Measurements from ENCODE around the gene CCSER1. TPM values are rescaled to one million over a fixed set of nuclear protein-coding genes. Genes with fewer than 3 reads are reported as not detected.

Gene CCSER1
- total and polyA plus RNA-seq, 2 donors (not counting 1 experiment from before 2014, with no cell fraction given), result 10.7 to 39.5 TPM

GRCh38 chr4:91519155-91519554, 1392.0 kb downstream of the CCSER1 start:
- H3K27ac Mint-ChIP-seq, result no peak overlapping the region
- no peaks in the 10 kb centered on the region for H3K27me3 Mint-ChIP-seq
- no peak overlapping the region for H3K27ac ChIP-seq (ENCODE audit: low read length in 2 of 2)
- H3K9ac ChIP-seq (ENCODE audit: low read length), result no peak overlapping the region
- H3K4me2 ChIP-seq (replicated peaks; ENCODE audit: low read depth, low read length, poor library complexity, severe bottlenecking), result no peak overlapping the region
- no peak for TF ChIP-seq EZH2 (IDR thresholded peaks at IDR 0.05; ENCODE audit: borderline replicate concordance, insufficient read depth, low read depth, low read length, poor library complexity, severe bottlenecking)
- no peak for TF ChIP-seq CTCF (IDR thresholded peaks at IDR 0.05)
- peaks cover 1 to 16% (median 2%) of the 10 kb centered on the region in 3 donors for H3K9me3 ChIP-seq (ENCODE audit: control extremely low read depth in 1 of 3, control insufficient read depth in 2 of 3, insufficient read depth in 1 of 3, low read length in 2 of 3)
- H3K9me3 Mint-ChIP-seq (ENCODE audit: insufficient read depth), result peaks cover 4% of the 10 kb centered on the region
- no peaks in the 10 kb centered on the region for H3K79me2 ChIP-seq (ENCODE audit: control insufficient read depth, insufficient read depth, low read length)
- H3K4me3 ChIP-seq (ENCODE audit: control extremely low read depth in 1 of 5, extremely low read depth in 1 of 5, insufficient read depth in 1 of 5, low read depth in 2 of 5, low read length in 4 of 5), result no peak overlapping the region
- no peak overlapping the region for H3K4me3 Mint-ChIP-seq
- intact Hi-C loops (cut with micrococcal nuclease), result no loop called here
- no peaks in the 10 kb centered on the region for H3K4me1 ChIP-seq (ENCODE audit: control insufficient read depth in 2 of 2, insufficient read depth in 2 of 2, low read length in 2 of 2)
- H3K27me3 ChIP-seq (replicated peaks in 1 of 4; ENCODE audit: control extremely low read depth in 1 of 4, control insufficient read depth in 3 of 4, insufficient read depth in 4 of 4, low read length in 3 of 4), result no peaks in the 10 kb centered on the region
- no peaks in the 10 kb centered on the region for H3K36me3 ChIP-seq (replicated peaks in 1 of 2; ENCODE audit: control extremely low read depth in 1 of 2, control insufficient read depth in 1 of 2, extremely low read depth in 1 of 2, insufficient read depth in 2 of 2, low read length in 1 of 2)
- no peak for DNase-seq
- no peak for ATAC-seq (ENCODE audit: low read depth)
- no peaks in the 10 kb centered on the region for H4K20me1 ChIP-seq (ENCODE audit: control insufficient read depth, insufficient read depth, low read length, poor library complexity, severe bottlenecking)
- CTCF ChIA-PET, result no interaction called here
- no peaks in the 10 kb centered on the region for H3K4me1 Mint-ChIP-seq
- WGBS (ENCODE audit: insufficient coverage), result 92% methylated on average over 6 of the region's 6 CpGs
- H2AFZ ChIP-seq (ENCODE audit: insufficient read depth, low read depth, low read length, poor library complexity, severe bottlenecking), result no peak overlapping the region
- POLR2A ChIA-PET, result no interaction called here

GRCh38 chr4:91525621-91526020, 1398.4 kb downstream of the CCSER1 start:
- 100% methylated on average over 1 of the region's 1 CpG for WGBS (ENCODE audit: insufficient coverage)
- H3K27me3 Mint-ChIP-seq, result no peaks in the 10 kb centered on the region
- H4K20me1 ChIP-seq (ENCODE audit: control insufficient read depth, insufficient read depth, low read length, poor library complexity, severe bottlenecking), result no peaks in the 10 kb centered on the region
- no peak overlapping the region for H3K4me3 Mint-ChIP-seq
- no peak overlapping the region for H2AFZ ChIP-seq (ENCODE audit: insufficient read depth, low read depth, low read length, poor library complexity, severe bottlenecking)
- no peaks in the 10 kb centered on the region for H3K9me3 Mint-ChIP-seq (ENCODE audit: insufficient read depth)
- intact Hi-C loops (cut with micrococcal nuclease), result no loop called here
- peaks cover 0 to 3% (median 1%) of the 10 kb centered on the region in 3 donors for H3K9me3 ChIP-seq (ENCODE audit: control extremely low read depth in 1 of 3, control insufficient read depth in 2 of 3, insufficient read depth in 1 of 3, low read length in 2 of 3)
- ATAC-seq (ENCODE audit: low read depth) (no peak), DNase-seq (no peak)
- no peak overlapping the region for H3K4me3 ChIP-seq (ENCODE audit: control extremely low read depth in 1 of 5, extremely low read depth in 1 of 5, insufficient read depth in 1 of 5, low read depth in 2 of 5, low read length in 4 of 5)
- H3K9ac ChIP-seq (ENCODE audit: low read length), result no peak overlapping the region
- H3K27ac ChIP-seq (ENCODE audit: low read length in 2 of 2), result no peak overlapping the region
- POLR2A ChIA-PET, result no interaction called here
- H3K4me2 ChIP-seq (replicated peaks; ENCODE audit: low read depth, low read length, poor library complexity, severe bottlenecking), result no peak overlapping the region
- no peaks in the 10 kb centered on the region for H3K4me1 Mint-ChIP-seq
- H3K27ac Mint-ChIP-seq, result no peak overlapping the region
- TF ChIP-seq EZH2 (IDR thresholded peaks at IDR 0.05; ENCODE audit: borderline replicate concordance, insufficient read depth, low read depth, low read length, poor library complexity, severe bottlenecking) (no peak), CTCF (IDR thresholded peaks at IDR 0.05) (no peak)
- H3K27me3 ChIP-seq (replicated peaks in 1 of 4; ENCODE audit: control extremely low read depth in 1 of 4, control insufficient read depth in 3 of 4, insufficient read depth in 4 of 4, low read length in 3 of 4), result no peaks in the 10 kb centered on the region
- no peaks in the 10 kb centered on the region for H3K36me3 ChIP-seq (replicated peaks in 1 of 2; ENCODE audit: control extremely low read depth in 1 of 2, control insufficient read depth in 1 of 2, extremely low read depth in 1 of 2, insufficient read depth in 2 of 2, low read length in 1 of 2)
- H3K79me2 ChIP-seq (ENCODE audit: control insufficient read depth, insufficient read depth, low read length), result no peaks in the 10 kb centered on the region
- no peaks in the 10 kb centered on the region for H3K4me1 ChIP-seq (ENCODE audit: control insufficient read depth in 2 of 2, insufficient read depth in 2 of 2, low read length in 2 of 2)
- CTCF ChIA-PET, result no interaction called here

All from B cell (primary cell).